Breast epithelium (tissue), 4 donors: ENCODE data around the gene DACT2. TPM values are rescaled to one million over a fixed set of nuclear protein-coding genes. Genes with fewer than 3 reads are reported as not detected.

Experiments
- DNase-seq, 2 donors: peaks; one replicate each; pipeline ENCODE4 v3.0.0-alpha.2; 2019; ENCODE audit warnings: low spot score in 2 of 2
- H3K27ac ChIP-seq, 2 donors: fragments of 200-600 bp; sonication (generic) in 1 of 2; one replicate each; pipeline ENCODE4 v1.5.1; 2016 to 2019; ENCODE audit warnings: mild to moderate bottlenecking in 1 of 2
- H3K27me3 ChIP-seq, 2 donors: fragments of 200-600 bp; sonication (generic) in 1 of 2; one replicate each; pipeline versions ENCODE4 v1.5.1 to v1.6.0; 2017 to 2019; ENCODE audit warnings: control low read depth in 1 of 2, mild to moderate bottlenecking in 1 of 2
- H3K36me3 ChIP-seq: fragments of 200-600 bp; one replicate; pipeline ENCODE4 v1.5.1; 2019
- H3K4me1 ChIP-seq, 2 donors: fragments of 200-600 bp; sonication (generic); one replicate each; pipeline ENCODE4 v1.5.1; 2016 to 2019; ENCODE audit warnings: control low read depth in 1 of 2
- H3K4me3 ChIP-seq, 3 donors: fragments of 200-600 bp; sonication (generic); 1 replicate in 2 of 3; 2 replicates in 1 of 3; pipeline ENCODE4 v1.5.1; 2016 to 2019; ENCODE audit warnings: mild to moderate bottlenecking in 3 of 3, moderate library complexity in 2 of 3
- H3K9me3 ChIP-seq, 2 donors: fragments of 200-600 bp; sonication (generic) in 1 of 2; one replicate each; pipeline ENCODE4 v1.5.1; 2016 to 2019; ENCODE audit warnings: control low read depth in 1 of 2
- CTCF ChIP-seq, 3 donors: fragments of 450-650 bp; IDR thresholded peaks; one replicate each; pipeline ENCODE4 v1.5.1; 2016 to 2017; ENCODE audit warnings: antibody characterized with exemption in 3 of 3, mild to moderate bottlenecking in 3 of 3, moderate library complexity in 3 of 3
- POLR2A ChIP-seq: fragments of 450-650 bp; IDR thresholded peaks from one replicate; pipeline ENCODE4 v1.6.1; 2016; ENCODE audit warnings: antibody characterized with exemption, mild to moderate bottlenecking, moderate library complexity
- POLR2AphosphoS5 ChIP-seq, 3 donors: sonication (generic); formaldehyde crosslinking; IDR thresholded peaks; one replicate each; pipeline ENCODE4 v1.6.1; 2017; ENCODE audit warnings: antibody characterized with exemption in 3 of 3
- intact Hi-C: fragments of 100-400 bp; cut with DNase I; formaldehyde crosslinking; loops from one replicate; pipeline ENCODE4 v1.15.1; 2023; ENCODE audit warnings: low total_unique reads
- total RNA-seq, 3 donors: library from RNA; depleted of rRNA; stranded (reverse); fragments of >200 nt; gene quantifications; one replicate each; pipeline ENCODE4 v1.1.0, GENCODE V29; 2016

Gene DACT2
- total RNA-seq, 3 donors from 2014 or later, result 0.32 to 1.0 TPM; not detected in 1

DNA sequence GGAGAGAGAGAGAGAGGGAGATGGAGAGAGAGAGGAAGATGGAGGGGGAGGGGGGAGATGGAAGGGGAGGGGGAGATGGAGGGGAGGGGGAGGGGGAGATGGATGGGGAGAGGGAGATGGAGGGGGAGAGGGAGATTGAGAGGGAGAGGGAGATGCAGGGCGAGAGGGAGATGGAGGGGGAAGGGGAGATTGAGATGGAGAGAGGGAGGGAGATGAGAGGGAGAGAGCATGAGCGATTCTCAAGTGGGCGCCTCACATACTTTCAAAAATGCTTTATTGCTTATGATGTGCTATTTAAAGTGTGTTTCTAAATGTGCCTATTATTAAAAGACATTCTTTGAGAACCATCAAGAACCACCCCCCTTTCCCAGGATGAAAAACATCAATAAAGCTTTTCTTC is 43.7 kb upstream of the DACT2 start:
- Histone ChIP-seq H3K9me3 (no peaks in the 10 kb centered on the region), H3K4me3 (no peak overlapping the region), H3K4me1 (no peaks in the 10 kb centered on the region), H3K27ac (no peak overlapping the region), H3K36me3 (no peaks in the 10 kb centered on the region), H3K27me3 (no peaks in the 10 kb centered on the region)
- TF ChIP-seq CTCF (IDR thresholded peaks at IDR 0.05), result no peak
- no peak for TF ChIP-seq POLR2AphosphoS5 (IDR thresholded peaks at IDR 0.05)
- TF ChIP-seq POLR2A, result no peak
- no peak for DNase-seq
- intact Hi-C loops, result no loop called here

DNA sequence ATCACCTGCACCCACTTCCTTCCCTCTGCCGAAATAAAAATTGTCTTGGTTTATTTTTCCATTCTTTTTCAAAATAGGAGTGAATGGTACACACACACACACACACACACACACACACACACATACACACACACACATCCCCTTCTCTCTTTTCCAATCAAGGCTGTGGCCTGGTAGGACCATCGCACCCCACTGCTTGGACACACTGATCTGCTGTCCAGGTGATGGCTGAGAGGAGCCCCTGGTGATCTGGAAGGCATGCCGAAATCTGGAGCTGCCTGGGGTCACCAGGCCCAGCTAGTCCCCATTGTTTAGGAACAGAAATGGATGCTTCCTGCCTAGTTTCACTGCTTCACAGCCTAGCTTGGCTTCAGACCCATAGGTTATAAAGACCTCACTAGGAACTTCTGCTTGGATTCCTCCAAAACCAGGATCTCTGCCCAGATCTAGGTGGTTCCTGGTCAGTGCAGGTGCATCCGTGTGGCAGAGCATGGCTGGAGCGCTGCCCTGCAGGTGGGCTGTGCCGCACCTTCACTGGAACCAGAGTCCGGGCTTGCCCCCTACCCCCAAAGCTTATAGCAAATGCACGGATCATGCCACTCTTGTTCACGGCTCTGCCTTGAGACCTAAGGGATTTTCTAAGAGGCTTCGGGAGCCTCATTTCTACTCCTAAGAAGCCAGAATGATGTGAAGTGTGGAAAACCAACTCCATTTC is 42.9 kb upstream of the DACT2 start:
- Histone ChIP-seq H3K36me3 (no peaks in the 10 kb centered on the region), H3K27ac (no peak overlapping the region), H3K27me3 (no peaks in the 10 kb centered on the region), H3K4me3 (no peak overlapping the region), H3K9me3 (no peaks in the 10 kb centered on the region), H3K4me1 (no peaks in the 10 kb centered on the region)
- intact Hi-C loops, result no loop called here
- no peak for TF ChIP-seq CTCF (IDR thresholded peaks at IDR 0.05)
- no peak for TF ChIP-seq POLR2A
- no peak for TF ChIP-seq POLR2AphosphoS5 (IDR thresholded peaks at IDR 0.05)
- no peak for DNase-seq

GRCh38 chr6:168361766-168362165 is 42.2 kb upstream of the DACT2 start:
- TF ChIP-seq CTCF (IDR thresholded peaks at IDR 0.05) (no peak), POLR2AphosphoS5 (IDR thresholded peaks at IDR 0.05) (no peak), POLR2A (no peak)
- Histone ChIP-seq H3K27me3 (no peaks in the 10 kb centered on the region), H3K9me3 (no peaks in the 10 kb centered on the region), H3K36me3 (no peaks in the 10 kb centered on the region), H3K4me3 (no peak overlapping the region), H3K27ac (no peak overlapping the region), H3K4me1 (no peaks in the 10 kb centered on the region)
- intact Hi-C loops, result no loop called here
- DNase-seq, result no peak

GRCh38 chr6:168359794-168360193 is 40.2 kb upstream of the DACT2 start:
- peaks cover 0 to 2% of the 10 kb centered on the region in 2 donors for H3K27me3 ChIP-seq
- intact Hi-C loops, result no loop called here

More at GRCh38 chr6:168359794-168360193, 40.2 kb upstream of the DACT2 start:
- DNase-seq, result no peak
- Histone ChIP-seq H3K36me3 (no peaks in the 10 kb centered on the region), H3K4me3 (no peak overlapping the region), H3K27ac (no peak overlapping the region), H3K4me1 (peaks cover 0 to 4% of the 10 kb centered on the region in 2 donors), H3K9me3 (no peaks in the 10 kb centered on the region)
- TF ChIP-seq POLR2A (no peak), CTCF (IDR thresholded peaks at IDR 0.05) (no peak), POLR2AphosphoS5 (IDR thresholded peaks at IDR 0.05) (no peak)
